Endodermal cell (in vitro differentiated cells): ENCODE measurements around the gene JPT2. TPM values are rescaled to one million over a fixed set of nuclear protein-coding genes. Genes with fewer than 3 reads are reported as not detected.

Experiments used
- DNase-seq: peaks from one replicate; pipeline ENCODE4 v3.0.0-alpha.2; 2017
- H3K27ac ChIP-seq: 2 replicates; pipeline ENCODE4 v1.5.1; 2013; ENCODE audit warnings: mild to moderate bottlenecking, low read depth, low read length, moderate library complexity
- H3K27me3 ChIP-seq: 2 replicates; pipeline ENCODE4 v1.6.1; 2013; ENCODE audit warnings: mild to moderate bottlenecking, low read length, moderate library complexity; ENCODE audit not compliant: insufficient read depth, control insufficient read depth, poor library complexity, severe bottlenecking
- H3K36me3 ChIP-seq: 2 replicates; pipeline ENCODE4 v1.7.0; 2013; ENCODE audit warnings: mild to moderate bottlenecking, low read length, moderate library complexity; ENCODE audit not compliant: control insufficient read depth, insufficient read depth
- H3K4me1 ChIP-seq: one replicate; pipeline ENCODE4 v1.7.0; 2013; ENCODE audit warnings: low read length; ENCODE audit not compliant: control insufficient read depth, insufficient read depth
- H3K4me3 ChIP-seq: 2 replicates; pipeline ENCODE4 v1.5.1; 2013; ENCODE audit warnings: mild to moderate bottlenecking, low read length, moderate library complexity
- H3K9ac ChIP-seq: 2 replicates; pipeline ENCODE4 v1.6.1; 2013; ENCODE audit warnings: mild to moderate bottlenecking, low read length, moderate library complexity; ENCODE audit not compliant: poor library complexity, severe bottlenecking; ENCODE audit errors: extremely low read depth
- H3K9me3 ChIP-seq: 2 replicates; pipeline ENCODE4 v1.6.1; 2013; ENCODE audit warnings: mild to moderate bottlenecking, low read length, moderate library complexity; ENCODE audit not compliant: control insufficient read depth
- H3K27ac Mint-ChIP-seq: 2 replicates; pipeline ENCODE4 v1.8.0; 2020; ENCODE audit warnings: mixed read lengths
- H3K27me3 Mint-ChIP-seq: 2 replicates; pipeline ENCODE4 v1.8.0; 2021; ENCODE audit warnings: mild to moderate bottlenecking, mixed read lengths; ENCODE audit not compliant: insufficient read depth
- H3K36me3 Mint-ChIP-seq: 2 replicates; pipeline ENCODE4 v1.8.0; 2020; ENCODE audit warnings: low read depth, mixed read lengths
- H3K4me1 Mint-ChIP-seq: 2 replicates; pipeline ENCODE4 v1.8.0; 2020; ENCODE audit warnings: mixed read lengths
- H3K4me3 Mint-ChIP-seq: 2 replicates; pipeline ENCODE4 v1.8.0; 2020; ENCODE audit warnings: mild to moderate bottlenecking, moderate library complexity, mixed read lengths
- H3K9me3 Mint-ChIP-seq: 2 replicates; pipeline ENCODE4 v1.8.0; 2020; ENCODE audit warnings: mild to moderate bottlenecking, mixed read lengths
- CTCF ChIP-seq: fragments of 200-600 bp; sonication (generic); conservative IDR thresholded peaks from 2 replicates; pipeline ENCODE4 v1.5.0; 2021; ENCODE audit warnings: antibody characterized with exemption, mild to moderate bottlenecking
- WGBS, 2 experiments: methylation state at CpG; one replicate each; pipeline versions ENCODE4 v1.1.5 to v1.1.7; 2013; ENCODE audit warnings: missing lambda C conversion rate in 2 of 2, mixed read lengths in 1 of 2; ENCODE audit not compliant: insufficient coverage in 1 of 2, insufficient read length in 1 of 2; 5-methylcytosine and 5-hydroxymethylcytosine counted together
- total RNA-seq, 2 donors: library from RNA; stranded (reverse); fragmentation: NEBNext Ultra II Directional in 1 of 2; extraction: Animal tissue kit (Norgen Biotek cat#: 25700) in 1 of 2; gene quantifications; 2 replicates in 1 of 2; 3 replicates in 1 of 2; pipeline ENCODE4 v1.2.1, GENCODE V29; 2021

The JPT2 gene
- total RNA-seq, 2 donors from 2014 or later = 161 to 168 TPM

GRCh38 chr16:1690810-1691209 is 12.7 kb downstream of the JPT2 start:
- Mint-ChIP-seq H3K27ac (peak overlapping the region; percentile 14), H3K36me3 (peaks cover 91% of the 10 kb centered on the region), H3K9me3 (no peaks in the 10 kb centered on the region), H3K27me3 (no peaks in the 10 kb centered on the region), H3K4me1 (peaks cover 21% of the 10 kb centered on the region), H3K4me3 (no peak overlapping the region)
- H3K9ac ChIP-seq = no peak overlapping the region
- no peak for TF ChIP-seq CTCF
- no peak for DNase-seq
- no peak overlapping the region for H3K4me3 ChIP-seq
- H3K36me3 ChIP-seq = peaks cover 94% of the 10 kb centered on the region
- no peak overlapping the region for H3K27ac ChIP-seq
- peaks cover 11% of the 10 kb centered on the region for H3K4me1 ChIP-seq
- WGBS, 2 experiments = 88 to 100% methylated on average over 1 of the region's 1 CpG
- no peaks in the 10 kb centered on the region for H3K9me3 ChIP-seq
- no peaks in the 10 kb centered on the region for H3K27me3 ChIP-seq

GRCh38 chr16:1691276-1691675 is 13.2 kb downstream of the JPT2 start:
- peaks cover 95% of the 10 kb centered on the region for H3K36me3 ChIP-seq
- Mint-ChIP-seq H3K27me3 (no peaks in the 10 kb centered on the region), H3K36me3 (peaks cover 94% of the 10 kb centered on the region), H3K4me1 (peaks cover 21% of the 10 kb centered on the region), H3K4me3 (no peak overlapping the region), H3K27ac (no peak overlapping the region), H3K9me3 (no peaks in the 10 kb centered on the region)
- no peaks in the 10 kb centered on the region for H3K27me3 ChIP-seq
- peak; percentile 21 for TF ChIP-seq CTCF
- no peak overlapping the region for H3K27ac ChIP-seq
- no peak overlapping the region for H3K9ac ChIP-seq
- no peak for DNase-seq
- no peak overlapping the region for H3K4me3 ChIP-seq
- H3K4me1 ChIP-seq = peaks cover 11% of the 10 kb centered on the region
- H3K9me3 ChIP-seq = no peaks in the 10 kb centered on the region

- no peak overlapping the region for H3K4me3 Mint-ChIP-seq
- no peaks in the 10 kb centered on the region for H3K9me3 Mint-ChIP-seq
- peaks cover 96% of the 10 kb centered on the region for H3K36me3 Mint-ChIP-seq
- WGBS, 2 experiments = 96 to 97% methylated on average over 19 to 21 of the region's 21 CpGs
- no peaks in the 10 kb centered on the region for H3K27me3 ChIP-seq
- no peaks in the 10 kb centered on the region for H3K27me3 Mint-ChIP-seq
- H3K4me1 Mint-ChIP-seq = peaks cover 21% of the 10 kb centered on the region
- peaks cover 95% of the 10 kb centered on the region for H3K36me3 ChIP-seq
- no peak for DNase-seq
- no peak overlapping the region for H3K4me3 ChIP-seq
- H3K9me3 ChIP-seq = no peaks in the 10 kb centered on the region
- H3K27ac ChIP-seq = no peak overlapping the region
- H3K27ac Mint-ChIP-seq = no peak overlapping the region
- no peak for TF ChIP-seq CTCF
- no peak overlapping the region for H3K9ac ChIP-seq
- H3K4me1 ChIP-seq = peaks cover 11% of the 10 kb centered on the region
Measured at GRCh38 chr16:1691956-1692355, 13.9 kb downstream of the JPT2 start.
